Dermis blood vessel endothelial cell (primary cell): ENCODE data around the gene SH3RF3. TPM values are rescaled to one million over a fixed set of nuclear protein-coding genes. Genes with fewer than 3 reads are reported as not detected.

Experiments
- DNase-seq: peaks from one replicate; pipeline ENCODE4 v3.0.0; 2010
- total RNA-seq: library from RNA; depleted of rRNA; stranded (reverse); fragments of >200 nt; gene quantifications from 2 replicates; pipeline ENCODE4 v1.2.3, GENCODE V29; 2014

SH3RF3 gene
- total RNA-seq, 1 donor from 2014 or later = 7.7 TPM

DNA sequence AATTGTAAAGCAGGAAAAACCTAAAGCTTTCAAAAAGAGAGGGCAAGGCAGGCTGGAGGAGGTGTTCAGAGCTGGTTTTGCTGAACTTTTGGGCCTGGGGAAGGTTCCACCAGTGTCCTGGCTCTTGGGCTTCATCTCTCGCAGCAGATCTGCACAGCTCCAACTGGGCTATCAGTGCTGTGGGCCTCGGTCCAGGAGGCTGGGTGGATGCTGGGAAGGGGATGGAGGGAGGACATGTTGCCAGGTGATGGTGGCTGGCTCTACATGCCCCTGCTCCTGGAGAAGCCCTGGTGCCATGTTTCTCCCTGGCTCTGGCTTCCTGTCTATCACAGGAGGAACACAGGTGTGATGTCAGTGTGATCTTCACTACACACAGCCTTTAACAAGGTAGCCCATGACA, 187.1 kb downstream of the SH3RF3 start:
- DNase-seq = no peak

DNA sequence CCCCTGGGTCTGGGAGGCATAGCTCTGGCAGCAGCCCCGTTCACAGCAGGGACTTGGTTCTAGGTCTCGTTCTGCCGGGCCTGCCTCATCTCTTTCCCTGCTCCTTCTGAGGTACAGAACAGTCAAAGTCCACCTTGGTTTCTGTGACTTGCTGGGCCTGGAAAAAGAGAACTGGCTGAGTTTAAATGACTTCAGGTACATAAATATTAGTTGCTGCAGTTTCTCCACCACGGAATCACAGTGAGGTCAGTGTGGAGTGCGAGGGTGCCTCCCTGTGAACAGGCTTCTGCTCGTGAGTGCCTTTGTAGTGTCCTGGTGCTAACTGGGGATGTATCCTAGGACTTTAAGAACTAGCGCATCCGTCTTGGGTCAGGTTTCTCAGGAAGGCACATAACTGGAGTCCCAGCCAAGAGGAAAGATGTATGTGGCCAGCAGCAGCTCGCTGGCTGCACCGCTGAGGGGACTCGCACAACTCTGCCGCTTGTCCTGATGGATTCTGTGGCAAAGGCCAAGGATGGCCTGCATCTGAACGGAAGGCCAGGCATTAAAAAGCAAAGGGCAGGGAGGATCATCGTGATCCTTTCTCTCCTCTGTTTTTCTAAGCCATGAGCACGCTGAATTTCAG, 188.6 kb downstream of the SH3RF3 start:
- DNase-seq = no peak

DNA sequence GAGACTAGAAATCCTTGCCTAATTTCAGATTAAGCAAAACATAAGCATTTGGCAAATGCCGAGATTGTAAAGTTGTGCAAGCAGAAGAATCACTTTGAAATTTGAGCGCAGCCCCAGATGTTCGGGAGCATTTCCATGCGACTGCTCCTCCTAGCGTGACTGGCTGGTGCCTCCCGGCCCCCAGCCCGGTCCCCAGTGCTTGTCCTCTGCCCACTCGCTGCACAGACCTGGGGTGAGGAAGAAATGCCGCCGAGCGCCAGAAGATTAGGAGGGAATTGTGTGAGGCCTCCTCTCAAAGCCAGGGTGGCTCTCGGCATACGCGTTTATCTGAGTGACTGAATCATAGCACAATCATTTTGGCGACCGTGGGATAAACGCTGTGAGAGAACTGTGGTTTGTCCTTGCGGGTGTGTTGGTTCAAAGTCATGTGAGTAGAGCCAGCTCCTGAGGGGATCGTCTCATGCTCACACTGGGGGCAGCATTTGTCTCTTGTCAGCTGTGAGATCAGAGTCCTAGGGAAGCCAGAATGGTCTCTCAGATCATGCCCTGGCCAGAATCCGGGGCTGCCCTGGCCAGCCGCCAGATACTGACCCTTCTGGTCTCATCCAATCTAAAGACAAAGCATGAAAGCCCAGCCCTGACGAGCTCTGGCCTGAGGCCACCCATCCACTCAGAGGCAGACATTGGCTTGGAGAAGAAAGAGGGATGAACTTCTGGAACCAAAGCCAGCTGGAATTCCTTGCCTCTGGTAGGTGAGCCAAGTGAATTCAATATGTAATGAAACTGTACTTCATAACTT, 189.3 kb downstream of the SH3RF3 start:
- no peak for DNase-seq

DNA sequence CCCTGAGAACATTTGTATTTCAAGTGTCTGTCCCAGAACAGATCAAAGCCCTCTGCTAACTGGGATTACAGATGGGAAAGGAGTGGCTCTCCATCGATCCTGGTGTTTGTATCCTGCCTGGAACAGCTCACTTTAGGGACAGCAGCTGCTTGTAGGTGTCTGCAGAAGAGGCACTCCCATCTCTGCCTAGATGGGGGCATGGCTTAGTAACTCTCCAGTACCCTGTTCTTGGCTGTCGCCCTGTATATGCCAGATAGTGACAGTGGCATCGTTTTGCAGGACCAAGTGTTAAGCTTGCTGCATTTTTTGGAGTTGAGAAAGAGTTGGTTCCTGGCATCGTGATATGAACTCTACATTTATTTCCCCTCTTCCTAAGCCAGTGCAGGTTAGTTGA, 189.9 kb downstream of the SH3RF3 start:
- no peak for DNase-seq

DNA sequence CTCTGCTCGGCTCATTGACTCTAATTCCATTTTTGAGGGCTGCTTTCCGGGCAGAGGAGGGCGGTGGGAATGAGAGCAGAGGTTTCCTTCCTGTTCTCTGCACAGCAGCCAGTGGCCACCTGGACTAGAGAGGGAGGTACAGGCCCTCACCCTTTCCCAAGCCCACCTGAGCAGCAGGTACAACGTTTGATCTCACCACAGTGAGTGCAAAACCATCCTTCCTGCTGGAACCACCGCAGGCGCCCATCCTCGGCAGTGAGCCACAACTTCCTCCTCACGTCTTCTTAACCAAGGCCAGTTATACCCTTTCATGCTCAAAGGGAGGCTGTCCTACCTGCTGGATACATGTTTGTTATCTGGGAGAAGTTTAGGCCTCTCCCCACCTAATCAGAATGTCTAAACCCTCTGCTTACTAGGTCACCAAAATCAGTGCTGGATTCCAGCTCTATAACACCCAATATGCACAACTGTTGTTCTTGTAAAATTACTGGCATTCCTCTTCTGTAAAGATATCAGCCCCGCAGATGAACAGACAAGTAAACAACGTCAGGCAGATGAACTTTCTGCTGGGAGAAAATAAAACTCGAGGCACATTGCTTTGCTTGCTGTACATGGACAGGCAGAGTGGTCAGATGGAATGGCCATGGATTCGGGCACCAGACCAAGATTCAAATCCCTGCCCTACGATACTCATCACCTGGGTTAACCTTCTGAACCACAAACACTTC, 191.4 kb downstream of the SH3RF3 start:
- DNase-seq = no peak

DNA sequence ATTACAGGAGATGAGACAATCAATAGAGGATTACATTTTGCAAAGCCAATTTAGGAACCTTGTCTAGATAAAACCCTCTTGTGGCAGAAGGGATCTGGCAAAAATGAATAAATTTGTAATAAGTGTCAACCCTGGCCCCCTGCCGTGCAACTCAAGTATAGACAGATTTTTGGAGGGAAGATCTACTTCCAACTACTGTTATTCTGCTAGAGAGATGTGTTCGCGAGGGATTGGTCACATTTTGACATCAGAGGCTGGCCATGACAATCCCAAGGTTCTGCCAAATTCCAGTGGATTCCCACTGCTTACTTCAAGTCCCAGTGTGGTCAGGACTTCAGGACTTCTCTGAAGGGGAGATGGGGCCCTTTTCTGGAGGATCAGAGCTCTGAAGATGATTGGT, 192.6 kb downstream of the SH3RF3 start:
- no peak for DNase-seq

DNA sequence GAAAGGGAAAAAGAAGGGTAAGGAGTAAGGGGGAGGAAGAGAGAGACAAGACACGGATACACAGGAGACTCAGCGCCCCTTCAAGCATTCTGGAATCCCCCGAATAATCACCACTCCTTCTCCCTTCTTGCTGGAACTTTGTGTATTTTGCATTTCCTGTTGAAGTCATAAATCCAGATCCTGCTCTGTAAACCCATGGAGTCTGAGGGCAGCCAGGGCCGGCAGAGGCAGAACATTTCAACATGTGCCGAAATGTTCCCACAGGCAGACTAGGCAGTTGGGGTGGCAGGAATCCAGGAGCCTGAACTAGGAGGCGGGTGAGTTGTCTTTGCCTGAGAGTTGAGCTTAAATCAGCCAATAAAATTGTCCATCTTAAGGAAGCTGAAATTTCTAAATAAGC, 193.1 kb downstream of the SH3RF3 start:
- DNase-seq = peak; percentile 82

DNA sequence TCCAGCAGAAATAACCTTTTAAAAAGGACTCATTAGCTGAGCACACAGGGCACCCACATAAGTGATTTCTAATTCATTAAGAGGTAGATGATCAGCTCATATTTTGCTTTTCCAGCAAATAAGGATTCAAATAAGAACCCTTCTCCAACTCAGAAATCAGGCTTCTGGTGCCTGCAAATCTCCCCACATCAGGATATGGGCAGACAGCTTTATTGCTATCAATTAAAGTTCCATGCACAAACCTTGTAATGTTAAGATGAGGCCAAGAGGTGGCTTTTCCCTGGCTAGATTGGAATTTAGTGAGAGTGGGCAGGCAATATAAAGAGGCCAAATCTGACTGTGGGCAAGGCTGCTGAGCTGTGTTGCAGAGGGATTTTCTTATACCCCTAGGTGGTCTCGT, 193.6 kb downstream of the SH3RF3 start:
- DNase-seq = no peak

DNA sequence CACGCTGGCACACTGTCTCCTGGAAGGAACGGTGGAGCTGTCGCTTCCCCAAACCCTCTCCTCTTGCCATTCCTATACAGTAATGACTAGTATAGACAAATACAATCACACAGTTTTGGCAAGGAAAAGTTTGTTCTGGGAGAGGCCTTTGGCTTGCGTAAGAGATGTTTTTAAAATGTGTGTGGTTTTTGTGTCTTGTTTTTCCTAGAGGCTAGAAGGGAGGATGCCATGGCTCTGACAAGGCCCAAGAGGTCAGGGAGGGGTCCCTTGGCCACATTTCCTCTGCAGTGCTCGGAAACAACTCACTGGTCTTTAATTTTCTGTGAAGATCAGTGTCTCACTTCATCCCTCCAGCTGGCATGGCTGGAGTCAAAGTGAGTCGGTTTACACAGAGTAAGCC, 195.9 kb downstream of the SH3RF3 start:
- peak; percentile 78 for DNase-seq

DNA sequence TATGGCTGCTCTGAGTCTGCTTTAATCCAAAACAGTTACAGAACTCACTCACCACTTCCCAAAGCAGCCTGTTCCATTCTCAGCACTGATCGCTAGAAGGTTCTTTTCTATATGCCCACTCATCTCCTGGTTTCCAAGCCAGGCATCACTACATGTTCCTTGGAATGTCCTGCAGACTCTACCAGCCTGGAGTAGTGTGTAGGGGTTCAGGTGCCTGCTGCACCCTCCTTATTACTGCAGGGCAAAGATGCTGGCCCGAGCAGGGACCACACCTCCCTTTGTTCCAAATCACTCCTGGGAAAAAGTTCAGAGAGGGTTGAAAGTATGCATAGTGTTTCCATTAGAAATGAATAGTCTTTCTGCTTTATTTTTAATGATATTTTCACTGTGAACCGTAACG, 196.6 kb downstream of the SH3RF3 start:
- DNase-seq = no peak

DNA sequence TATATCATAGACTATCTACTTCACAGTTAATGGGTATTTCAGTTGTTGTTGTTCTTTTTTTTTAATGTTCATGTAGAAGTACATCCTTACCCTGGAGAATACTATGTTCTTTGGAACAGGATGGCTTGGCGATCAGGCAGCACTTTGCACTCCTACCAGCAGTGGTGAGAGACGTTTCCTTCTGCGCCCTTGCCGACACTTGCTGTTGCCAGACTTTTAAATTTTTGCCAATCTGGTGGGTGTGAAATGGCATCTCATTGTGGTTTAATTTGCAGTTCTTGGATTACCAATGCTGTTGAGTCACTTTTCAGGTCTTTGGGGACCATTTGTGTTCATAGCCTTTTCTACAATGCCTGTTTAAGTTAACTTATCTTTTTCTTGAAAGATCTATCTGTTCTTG, 197.3 kb downstream of the SH3RF3 start:
- DNase-seq = no peak

DNA sequence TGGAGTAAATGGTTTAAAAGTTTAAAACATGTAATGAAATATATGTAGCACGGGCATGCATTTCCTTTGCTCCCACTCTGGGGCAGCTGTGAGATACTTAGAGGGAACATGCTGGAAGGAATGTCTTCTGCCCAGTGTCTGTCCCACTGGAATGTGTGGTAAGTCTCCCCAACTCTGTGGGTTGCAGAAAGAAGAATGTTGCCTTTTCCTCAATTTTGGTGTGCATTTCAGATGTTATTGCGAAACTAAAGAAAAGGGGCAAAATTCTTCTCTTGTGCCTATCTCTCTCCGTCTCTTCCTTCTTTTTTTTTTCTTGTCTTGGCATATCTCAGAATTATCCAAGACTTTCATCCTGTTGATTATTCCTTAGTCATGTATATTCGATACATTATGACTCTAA, 201.1 kb downstream of the SH3RF3 start:
- DNase-seq = no peak

DNA sequence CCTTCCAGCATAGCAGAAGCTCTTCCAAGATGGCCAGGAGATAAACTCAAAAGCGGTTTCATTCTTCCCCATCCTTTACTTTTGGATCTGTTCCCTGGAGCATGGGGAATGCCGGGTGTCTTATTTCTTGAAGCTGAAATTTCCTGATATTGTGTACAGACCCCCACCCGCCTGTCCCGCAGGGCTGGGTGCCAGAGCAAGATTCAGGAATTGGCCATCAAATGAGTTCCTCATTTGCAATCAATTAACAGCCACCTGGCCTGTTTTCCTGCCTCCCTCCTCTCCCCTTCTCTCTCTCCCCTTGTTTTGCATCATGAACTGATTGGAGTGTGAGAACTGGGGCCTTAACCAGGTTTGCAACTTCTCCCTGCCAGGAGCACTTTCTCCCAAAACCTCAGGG, 202.1 kb downstream of the SH3RF3 start:
- DNase-seq = no peak

DNA sequence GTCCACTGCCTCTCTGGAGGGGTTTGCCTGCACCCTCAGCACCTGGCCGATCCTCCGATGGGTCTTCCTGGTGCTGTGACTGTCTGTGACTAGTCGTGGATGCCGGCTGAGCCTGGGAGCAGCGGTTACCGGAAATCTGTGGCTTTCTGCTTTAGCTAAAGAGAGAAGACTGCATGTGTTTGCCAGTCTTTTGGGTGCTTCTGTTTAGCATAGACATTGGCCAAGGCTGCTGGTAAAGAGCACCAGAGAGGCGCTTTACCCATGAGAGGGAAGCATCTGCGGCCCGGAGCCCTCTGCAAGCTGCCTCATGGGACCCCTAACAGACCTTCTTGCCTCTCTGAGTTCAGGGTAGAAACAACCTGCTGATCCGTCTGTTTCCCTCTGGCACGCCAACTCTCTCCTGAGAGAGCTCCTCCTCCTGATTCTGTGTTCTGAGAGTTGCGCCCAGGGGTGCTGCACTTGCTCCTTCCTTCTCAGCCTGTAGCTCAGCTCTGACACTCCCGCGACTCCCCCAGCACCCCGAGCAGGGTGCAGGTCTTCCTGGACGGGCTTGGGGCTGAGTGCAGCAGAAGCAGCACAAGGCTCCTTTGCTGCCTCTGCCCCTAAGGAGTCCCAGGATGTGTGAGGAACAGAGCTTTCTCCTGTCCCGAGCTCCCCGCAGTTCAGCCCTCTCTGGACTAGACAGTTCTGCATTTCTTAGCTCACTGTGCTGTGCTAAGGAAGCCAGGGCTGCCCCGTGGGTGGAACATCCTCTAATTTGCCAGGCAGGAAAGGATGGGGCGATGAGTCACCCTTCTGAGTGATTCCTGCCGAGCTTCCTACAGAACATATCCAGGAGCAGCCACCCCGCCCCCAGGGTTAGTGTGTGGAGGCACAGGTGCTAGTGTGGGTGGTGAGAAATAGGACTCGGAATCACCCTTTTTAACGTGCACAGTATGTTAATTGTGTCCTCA, 203.2 kb downstream of the SH3RF3 start:
- DNase-seq = peak; percentile 96

DNA sequence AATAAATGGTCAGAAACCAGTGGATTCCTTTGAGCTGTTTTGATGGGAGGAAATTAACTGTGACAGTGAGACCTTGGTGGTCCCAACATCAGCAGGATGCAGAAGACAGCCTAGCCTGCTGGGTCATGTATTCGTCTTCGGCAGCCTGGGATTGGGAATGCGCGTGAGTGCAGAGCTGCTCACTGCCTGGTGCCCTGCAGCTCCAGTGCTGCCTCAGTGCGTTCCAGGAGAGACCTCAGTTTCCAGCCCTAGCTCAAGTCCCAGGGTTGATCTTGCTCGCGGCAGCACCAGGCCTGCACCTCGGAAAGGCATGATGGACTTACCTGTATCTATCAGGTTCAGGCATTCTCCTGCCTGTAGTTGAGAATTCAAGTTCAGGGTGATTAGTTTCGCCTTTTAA, 203.9 kb downstream of the SH3RF3 start:
- DNase-seq = no peak

DNA sequence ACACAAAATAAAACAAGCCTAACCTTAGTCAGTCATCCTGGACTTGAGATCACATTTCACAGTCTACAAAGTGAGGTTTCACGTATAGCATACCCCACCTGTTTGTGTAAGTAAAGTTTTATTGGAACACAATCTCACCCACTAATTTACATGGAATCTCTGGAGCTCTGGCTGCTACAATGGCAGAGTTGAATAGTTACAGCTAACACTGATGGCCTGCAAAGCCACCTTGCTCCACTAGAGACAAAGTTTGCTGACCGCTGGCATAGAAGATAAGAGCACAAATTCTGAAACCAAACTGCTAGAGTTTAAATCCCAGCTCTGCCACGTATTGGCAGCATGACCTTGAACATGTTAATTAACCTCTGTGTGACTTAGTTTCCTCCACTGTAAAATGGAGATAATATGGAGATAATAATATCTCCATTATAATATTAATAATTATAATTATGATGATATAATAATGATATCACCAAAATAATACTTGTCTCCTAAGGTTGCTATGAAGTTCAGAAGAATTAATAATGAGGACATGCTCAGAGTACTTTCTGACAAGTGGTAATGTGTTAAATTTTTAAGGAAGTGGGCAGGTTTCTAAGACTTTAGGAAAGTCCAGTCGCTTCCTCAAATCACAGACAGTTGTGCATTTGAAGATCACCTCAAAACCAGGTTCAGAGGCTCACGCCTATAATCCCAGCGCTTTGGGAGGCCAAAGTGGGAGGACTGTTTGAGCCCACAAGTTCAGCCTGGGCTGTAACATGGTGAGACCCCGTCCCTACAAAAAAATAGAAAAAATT, 204.6 kb downstream of the SH3RF3 start:
- DNase-seq = peak; percentile 71

DNA sequence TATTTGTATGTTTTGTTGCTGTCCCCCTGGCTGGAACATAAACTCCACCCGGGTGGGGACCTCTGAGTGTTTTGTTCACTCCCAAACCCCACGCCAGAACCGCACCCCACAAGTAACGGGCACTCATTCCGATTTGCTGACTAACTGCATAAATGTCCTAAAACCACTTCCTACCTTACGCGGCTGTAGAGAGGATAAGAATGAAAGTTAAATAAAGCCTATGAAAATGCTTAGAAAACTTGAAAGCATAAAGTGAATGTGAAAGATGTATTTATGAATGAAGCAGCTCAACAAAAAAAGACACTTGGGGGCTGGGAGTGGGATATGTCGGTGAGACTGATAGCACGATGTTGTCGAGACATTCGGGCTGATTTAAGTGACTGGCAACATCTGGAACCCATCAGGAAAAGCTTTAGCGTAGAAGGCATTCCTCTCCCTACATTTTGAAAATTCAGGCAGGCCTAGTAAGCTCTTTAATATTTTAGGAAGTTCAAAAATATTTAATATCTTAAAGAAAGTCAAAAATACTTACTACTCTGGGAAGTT, 206.7 kb downstream of the SH3RF3 start:
- DNase-seq = no peak

DNA sequence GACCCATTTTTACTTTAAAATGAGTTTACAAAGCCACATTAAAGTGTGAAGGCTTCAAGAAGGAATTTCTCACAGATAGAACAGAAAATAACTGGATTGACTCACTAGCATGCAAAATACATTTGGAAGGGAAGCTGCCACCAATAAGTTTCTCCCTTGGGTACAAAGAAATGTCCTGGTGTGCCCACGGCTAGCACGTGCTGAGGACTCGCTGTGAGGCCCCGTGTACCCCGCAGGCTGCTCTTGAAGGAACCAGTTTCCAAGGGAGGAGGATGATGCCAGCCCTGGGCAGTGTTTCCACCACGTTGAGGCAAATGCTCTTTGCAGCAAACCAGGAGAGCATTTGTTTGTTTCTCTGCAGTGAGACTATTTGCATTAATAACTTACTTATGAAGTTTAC, 207.3 kb downstream of the SH3RF3 start:
- no peak for DNase-seq

DNA sequence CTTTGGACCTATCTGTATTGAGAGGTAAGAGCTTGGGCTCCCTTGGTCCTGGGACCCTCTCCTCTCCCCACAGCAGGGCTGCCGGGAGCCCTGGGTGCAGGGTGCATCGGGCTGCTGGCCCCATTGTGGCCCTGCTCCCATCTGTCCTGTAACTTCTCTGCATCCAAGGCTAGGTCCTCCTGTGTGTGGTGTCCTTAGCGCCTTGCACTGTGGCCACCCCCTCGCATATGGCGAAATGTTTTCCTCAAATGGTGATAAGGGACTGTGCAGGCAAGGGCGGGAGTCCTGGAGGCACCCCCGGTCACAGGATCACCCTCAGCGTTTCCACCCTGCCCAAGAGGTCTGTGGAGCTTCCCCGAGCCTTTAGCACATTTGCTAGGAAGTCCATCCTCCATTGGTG, 208.2 kb downstream of the SH3RF3 start:
- no peak for DNase-seq

DNA sequence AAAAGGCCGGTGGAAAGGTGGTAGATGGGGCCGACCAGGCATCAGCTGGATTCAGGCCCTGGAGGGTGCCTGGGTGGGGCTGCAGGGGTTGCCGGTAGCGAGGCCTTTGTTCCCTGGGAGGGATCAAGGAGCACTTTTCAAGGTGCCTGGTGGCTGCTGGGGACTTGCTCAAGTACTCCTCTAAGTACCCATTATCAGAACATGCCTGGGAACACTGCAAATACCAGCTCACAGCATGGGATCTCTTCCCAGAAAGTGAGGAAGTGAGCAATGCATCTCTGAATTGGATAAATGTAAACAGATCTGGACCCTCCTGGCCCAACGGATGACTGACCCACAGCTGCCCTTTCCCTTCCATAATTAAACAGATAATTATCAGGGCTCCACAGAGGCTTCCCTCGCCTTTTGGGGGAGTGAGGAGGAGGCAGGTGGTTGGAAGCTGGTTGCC, 210.5 kb downstream of the SH3RF3 start:
- peak; percentile 89 for DNase-seq

DNA sequence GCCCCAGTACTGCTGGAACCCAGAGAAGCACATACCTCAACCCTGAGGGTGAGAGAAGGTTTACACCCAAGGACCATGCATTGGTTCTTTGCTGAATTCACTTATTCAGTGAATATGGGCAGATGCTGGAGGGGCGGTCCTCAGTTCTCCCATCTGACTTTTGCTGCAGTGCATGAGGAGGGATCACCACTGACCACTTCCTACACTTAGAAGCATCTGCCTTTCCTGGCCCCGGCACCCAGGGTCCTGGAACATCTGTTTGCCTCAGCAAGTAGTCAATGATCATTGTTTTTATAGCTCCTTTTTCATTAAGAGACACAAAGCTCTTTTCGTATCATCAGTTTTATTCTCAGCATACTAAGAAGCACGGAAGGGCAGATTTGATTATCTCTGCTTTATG, 211.4 kb downstream of the SH3RF3 start:
- no peak for DNase-seq
